Transverse colon (tissue), 4 donors: Measurements from ENCODE around the gene KRTAP4-4.

Experiments
- CTCF ChIP-seq, 5 experiments: fragments of 200-600 bp in 3 of 5; fragments of 450-650 bp in 2 of 5; sonication (generic) in 3 of 5; IDR thresholded peaks; 1 replicate in 2 of 5; 2 replicates in 3 of 5; pipeline ENCODE4 v1.5.1; 2016 to 2017; ENCODE audit warnings: antibody characterized with exemption in 5 of 5, inconsistent platforms in 3 of 5, mild to moderate bottlenecking in 2 of 5, moderate library complexity in 1 of 5
- POLR2A ChIP-seq: fragments of 450-650 bp; IDR thresholded peaks from one replicate; pipeline ENCODE4 v1.6.1; 2016; ENCODE audit warnings: antibody characterized with exemption, mild to moderate bottlenecking, moderate library complexity
- POLR2AphosphoS5 ChIP-seq, 3 donors: sonication (generic); formaldehyde crosslinking; IDR thresholded peaks; one replicate each; pipeline ENCODE4 v1.6.1; 2016; ENCODE audit warnings: antibody characterized with exemption in 3 of 3

GRCh38 chr17:41126412-41126811, 34.1 kb downstream of the KRTAP4-4 start:
- TF ChIP-seq CTCF (IDR thresholded peaks at IDR 0.05): no peak
- no peak for TF ChIP-seq POLR2AphosphoS5 (IDR thresholded peaks at IDR 0.05)
- TF ChIP-seq POLR2A: no peak
